ENCODE data around the gene CPAMD8. TPM values are rescaled to one million over a fixed set of nuclear protein-coding genes. Genes with fewer than 3 reads are reported as not detected.

CPAMD8 gene
- total RNA-seq, 4 donors from 2014 or later: 6.0 to 15.6 (median 7.6) TPM

DNA sequence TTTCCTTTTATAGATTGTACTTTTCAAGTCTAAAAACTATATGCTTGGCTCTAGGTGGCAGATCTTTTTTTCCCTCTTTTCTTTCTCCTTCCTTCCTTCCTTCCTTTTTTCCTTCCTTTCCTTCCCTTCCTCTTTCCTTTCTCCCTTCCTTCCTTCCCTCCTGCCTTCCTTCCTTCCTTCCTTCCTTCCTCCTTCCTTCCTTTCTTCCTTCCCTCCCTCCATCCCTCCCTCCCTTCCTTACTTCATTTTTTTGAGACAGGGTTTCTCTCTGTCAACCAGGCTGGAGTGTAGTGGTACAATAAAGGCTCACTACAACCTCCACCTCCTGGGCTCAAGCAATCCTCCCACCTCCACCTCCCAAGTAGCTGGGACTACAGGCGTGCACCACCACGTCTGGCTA is 89.7 kb downstream of the CPAMD8 start:
- intact Hi-C loops (cut with DNase I; ENCODE audit: low total_unique reads) (no loop called here), in situ Hi-C loops (cut with MboI; ENCODE audit: low sequenced_read_pairs in 4 of 4) (no loop called here)
- Histone ChIP-seq H3K9me3 (no peaks in the 10 kb centered on the region), H3K27me3 (no peaks in the 10 kb centered on the region), H3K36me3 (no peaks in the 10 kb centered on the region), H3K4me1 (no peaks in the 10 kb centered on the region), H3K27ac (no peak overlapping the region), H3K4me3 (no peak overlapping the region)
- no peak for ATAC-seq
- no peak for TF ChIP-seq POLR2A (IDR thresholded peaks at IDR 0.05)
- TF ChIP-seq, protein P1, sequence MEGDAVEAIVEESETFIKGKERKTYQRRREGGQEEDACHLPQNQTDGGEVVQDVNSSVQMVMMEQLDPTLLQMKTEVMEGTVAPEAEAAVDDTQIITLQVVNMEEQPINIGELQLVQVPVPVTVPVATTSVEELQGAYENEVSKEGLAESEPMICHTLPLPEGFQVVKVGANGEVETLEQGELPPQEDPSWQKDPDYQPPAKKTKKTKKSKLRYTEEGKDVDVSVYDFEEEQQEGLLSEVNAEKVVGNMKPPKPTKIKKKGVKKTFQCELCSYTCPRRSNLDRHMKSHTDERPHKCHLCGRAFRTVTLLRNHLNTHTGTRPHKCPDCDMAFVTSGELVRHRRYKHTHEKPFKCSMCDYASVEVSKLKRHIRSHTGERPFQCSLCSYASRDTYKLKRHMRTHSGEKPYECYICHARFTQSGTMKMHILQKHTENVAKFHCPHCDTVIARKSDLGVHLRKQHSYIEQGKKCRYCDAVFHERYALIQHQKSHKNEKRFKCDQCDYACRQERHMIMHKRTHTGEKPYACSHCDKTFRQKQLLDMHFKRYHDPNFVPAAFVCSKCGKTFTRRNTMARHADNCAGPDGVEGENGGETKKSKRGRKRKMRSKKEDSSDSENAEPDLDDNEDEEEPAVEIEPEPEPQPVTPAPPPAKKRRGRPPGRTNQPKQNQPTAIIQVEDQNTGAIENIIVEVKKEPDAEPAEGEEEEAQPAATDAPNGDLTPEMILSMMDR (IDR thresholded peaks at IDR 0.05 in 4 of 5, conservative IDR thresholded peaks at IDR 0.05 in 1 of 5): no peak
- no peak for DNase-seq

DNA sequence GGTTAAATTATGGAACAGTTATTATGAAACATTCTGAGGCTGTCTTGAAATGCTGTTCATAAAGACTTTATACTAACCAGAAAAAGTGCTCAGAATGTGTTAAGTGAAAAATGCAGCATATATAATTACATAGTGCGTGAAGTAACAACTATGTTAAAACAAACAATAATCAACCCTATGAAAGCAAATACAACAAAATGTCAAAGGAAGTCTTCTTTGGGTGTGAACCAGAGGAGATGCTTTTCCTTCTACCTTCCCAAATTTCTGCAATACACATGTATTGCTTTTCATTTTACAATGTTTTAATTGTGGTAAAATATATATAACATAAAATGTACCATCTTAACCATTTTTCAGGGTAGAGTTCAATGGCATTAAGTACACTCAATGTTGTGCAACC is 92.1 kb downstream of the CPAMD8 start:
- no peak overlapping the region for H3K27ac ChIP-seq
- no peaks in the 10 kb centered on the region for H3K36me3 ChIP-seq
- H3K27me3 ChIP-seq: no peaks in the 10 kb centered on the region
- no peak for TF ChIP-seq POLR2A (IDR thresholded peaks at IDR 0.05)
- TF ChIP-seq, protein P1 (IDR thresholded peaks at IDR 0.05 in 4 of 5, conservative IDR thresholded peaks at IDR 0.05 in 1 of 5): no peak
- H3K4me1 ChIP-seq: no peaks in the 10 kb centered on the region
- in situ Hi-C loops (cut with MboI; ENCODE audit: low sequenced_read_pairs in 4 of 4): no loop called here
- DNase-seq (no peak), ATAC-seq (no peak)
- H3K4me3 ChIP-seq: no peak overlapping the region
- intact Hi-C loops (cut with DNase I; ENCODE audit: low total_unique reads): no loop called here
- H3K9me3 ChIP-seq: no peaks in the 10 kb centered on the region

DNA sequence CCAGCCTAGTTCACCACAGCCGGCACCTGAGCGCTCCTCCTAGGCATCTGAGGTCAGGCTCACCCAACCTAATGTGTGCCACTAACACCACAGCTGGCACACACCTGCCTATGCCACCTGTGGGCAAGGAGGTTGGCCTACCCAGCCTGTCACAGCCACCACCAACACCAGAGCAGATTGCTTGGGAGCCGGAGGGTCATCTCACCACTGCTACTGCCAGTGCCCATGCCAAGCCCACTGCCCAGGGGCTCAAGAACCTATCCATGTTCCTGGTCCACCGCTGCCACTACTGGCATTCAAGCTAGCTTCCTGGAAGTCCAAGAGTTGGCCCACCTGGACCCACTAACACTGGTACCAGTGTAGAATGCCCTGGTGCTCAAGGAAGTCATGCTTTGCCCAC is 95.3 kb downstream of the CPAMD8 start:
- TF ChIP-seq POLR2A (IDR thresholded peaks at IDR 0.05): no peak
- TF ChIP-seq, protein P1 (IDR thresholded peaks at IDR 0.05 in 4 of 5, conservative IDR thresholded peaks at IDR 0.05 in 1 of 5): no peak
- in situ Hi-C loops (cut with MboI; ENCODE audit: low sequenced_read_pairs in 4 of 4): no loop called here

DNA sequence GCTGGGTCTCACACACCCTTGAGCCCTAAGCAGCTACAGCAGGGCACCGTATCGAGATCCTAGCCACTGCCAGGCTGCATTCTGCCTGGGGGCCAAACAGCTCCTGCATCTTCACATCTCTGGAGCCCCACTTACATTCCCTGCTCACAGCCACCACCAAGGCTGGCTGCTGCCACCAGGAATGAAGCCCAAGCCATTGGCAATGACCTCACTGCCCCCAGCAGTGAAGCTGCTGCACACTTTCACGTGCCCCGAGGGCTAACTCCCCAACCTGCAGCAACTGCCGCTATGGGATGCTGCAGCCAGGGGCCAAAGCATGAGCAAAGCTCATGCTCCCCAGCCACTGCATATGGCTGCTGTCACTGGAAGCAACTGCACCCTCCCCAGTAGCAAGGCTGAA is 95.9 kb downstream of the CPAMD8 start:
- no peak for DNase-seq
- H3K36me3 ChIP-seq: no peaks in the 10 kb centered on the region
- intact Hi-C loops (cut with DNase I; ENCODE audit: low total_unique reads) (no loop called here), in situ Hi-C loops (cut with MboI; ENCODE audit: low sequenced_read_pairs in 4 of 4) (no loop called here)
- no peak overlapping the region for H3K27ac ChIP-seq
- no peak overlapping the region for H3K4me3 ChIP-seq
- H3K27me3 ChIP-seq: no peaks in the 10 kb centered on the region
- ATAC-seq: no peak
- H3K4me1 ChIP-seq: no peaks in the 10 kb centered on the region
- no peaks in the 10 kb centered on the region for H3K9me3 ChIP-seq
- TF ChIP-seq, protein P1 (IDR thresholded peaks at IDR 0.05 in 4 of 5, conservative IDR thresholded peaks at IDR 0.05 in 1 of 5): no peak
- TF ChIP-seq POLR2A (IDR thresholded peaks at IDR 0.05): no peak

More for the DNA sequence above, 95.3 kb downstream of the CPAMD8 start:
- intact Hi-C loops (cut with DNase I; ENCODE audit: low total_unique reads): no loop called here
- Histone ChIP-seq H3K27ac (no peak overlapping the region), H3K36me3 (no peaks in the 10 kb centered on the region), H3K9me3 (no peaks in the 10 kb centered on the region), H3K4me1 (no peaks in the 10 kb centered on the region), H3K4me3 (no peak overlapping the region), H3K27me3 (no peaks in the 10 kb centered on the region)
- ATAC-seq: no peak
- DNase-seq: no peak

DNA sequence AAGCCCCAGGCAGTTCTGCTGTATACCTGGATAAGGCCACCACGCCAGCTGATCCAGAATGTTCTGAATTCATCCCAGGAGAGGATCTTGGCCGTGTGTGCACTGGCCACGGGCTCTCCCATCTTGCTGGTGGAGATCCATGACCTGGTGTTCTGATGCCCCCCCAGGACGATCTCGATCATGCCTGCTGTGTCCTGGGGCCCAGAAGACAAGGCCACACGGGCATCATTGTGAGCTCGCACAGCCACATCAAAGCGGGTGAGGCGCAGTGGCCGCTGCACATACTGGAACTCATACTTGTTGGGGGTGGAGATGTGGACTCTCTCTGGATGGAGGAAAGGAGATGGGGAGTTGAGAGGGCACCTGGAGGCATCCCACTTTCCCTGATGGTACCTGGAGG is 97.7 kb downstream of the CPAMD8 start:
- TF ChIP-seq, protein P1 (IDR thresholded peaks at IDR 0.05 in 4 of 5, conservative IDR thresholded peaks at IDR 0.05 in 1 of 5): no peak
- TF ChIP-seq POLR2A (IDR thresholded peaks at IDR 0.05): no peak
- DNase-seq (no peak), ATAC-seq (no peak)
- no peaks in the 10 kb centered on the region for H3K4me1 ChIP-seq
- H3K27ac ChIP-seq: no peak overlapping the region
- H3K27me3 ChIP-seq: no peaks in the 10 kb centered on the region
- H3K36me3 ChIP-seq: no peaks in the 10 kb centered on the region
- in situ Hi-C loops (cut with MboI; ENCODE audit: low sequenced_read_pairs in 4 of 4): no loop called here
- no peaks in the 10 kb centered on the region for H3K9me3 ChIP-seq
- H3K4me3 ChIP-seq: no peak overlapping the region
- intact Hi-C loops (cut with DNase I; ENCODE audit: low total_unique reads): no loop called here
